Endodermal cell (in vitro differentiated cells): ENCODE data around the gene SLX4IP. TPM values are rescaled to one million over a fixed set of nuclear protein-coding genes. Genes with fewer than 3 reads are reported as not detected.
A peak's percentile ranks its signal among the peaks of the same experiment; 100 is the strongest.

ENCODE experiments used
- DNase-seq: peaks from one replicate; pipeline ENCODE4 v3.0.0-alpha.2; 2017
- H3K27ac ChIP-seq: 2 replicates; pipeline ENCODE4 v1.5.1; 2013; ENCODE audit warnings: mild to moderate bottlenecking, low read depth, low read length, moderate library complexity
- H3K27me3 ChIP-seq: 2 replicates; pipeline ENCODE4 v1.6.1; 2013; ENCODE audit warnings: mild to moderate bottlenecking, low read length, moderate library complexity; ENCODE audit not compliant: insufficient read depth, control insufficient read depth, poor library complexity, severe bottlenecking
- H3K36me3 ChIP-seq: 2 replicates; pipeline ENCODE4 v1.7.0; 2013; ENCODE audit warnings: mild to moderate bottlenecking, low read length, moderate library complexity; ENCODE audit not compliant: control insufficient read depth, insufficient read depth
- H3K4me1 ChIP-seq: one replicate; pipeline ENCODE4 v1.7.0; 2013; ENCODE audit warnings: low read length; ENCODE audit not compliant: control insufficient read depth, insufficient read depth
- H3K4me3 ChIP-seq: 2 replicates; pipeline ENCODE4 v1.5.1; 2013; ENCODE audit warnings: mild to moderate bottlenecking, low read length, moderate library complexity
- H3K9ac ChIP-seq: 2 replicates; pipeline ENCODE4 v1.6.1; 2013; ENCODE audit warnings: mild to moderate bottlenecking, low read length, moderate library complexity; ENCODE audit not compliant: poor library complexity, severe bottlenecking; ENCODE audit errors: extremely low read depth
- H3K9me3 ChIP-seq: 2 replicates; pipeline ENCODE4 v1.6.1; 2013; ENCODE audit warnings: mild to moderate bottlenecking, low read length, moderate library complexity; ENCODE audit not compliant: control insufficient read depth
- H3K27ac Mint-ChIP-seq: 2 replicates; pipeline ENCODE4 v1.8.0; 2020; ENCODE audit warnings: mixed read lengths
- H3K27me3 Mint-ChIP-seq: 2 replicates; pipeline ENCODE4 v1.8.0; 2021; ENCODE audit warnings: mild to moderate bottlenecking, mixed read lengths; ENCODE audit not compliant: insufficient read depth
- H3K36me3 Mint-ChIP-seq: 2 replicates; pipeline ENCODE4 v1.8.0; 2020; ENCODE audit warnings: low read depth, mixed read lengths
- H3K4me1 Mint-ChIP-seq: 2 replicates; pipeline ENCODE4 v1.8.0; 2020; ENCODE audit warnings: mixed read lengths
- H3K4me3 Mint-ChIP-seq: 2 replicates; pipeline ENCODE4 v1.8.0; 2020; ENCODE audit warnings: mild to moderate bottlenecking, moderate library complexity, mixed read lengths
- H3K9me3 Mint-ChIP-seq: 2 replicates; pipeline ENCODE4 v1.8.0; 2020; ENCODE audit warnings: mild to moderate bottlenecking, mixed read lengths
- CTCF ChIP-seq: fragments of 200-600 bp; sonication (generic); conservative IDR thresholded peaks from 2 replicates; pipeline ENCODE4 v1.5.0; 2021; ENCODE audit warnings: antibody characterized with exemption, mild to moderate bottlenecking
- WGBS, 2 experiments: methylation state at CpG; one replicate each; pipeline versions ENCODE4 v1.1.5 to v1.1.7; 2013; ENCODE audit warnings: missing lambda C conversion rate in 2 of 2, mixed read lengths in 1 of 2; ENCODE audit not compliant: insufficient coverage in 1 of 2, insufficient read length in 1 of 2; 5-methylcytosine and 5-hydroxymethylcytosine counted together
- total RNA-seq, 2 donors: library from RNA; stranded (reverse); fragmentation: NEBNext Ultra II Directional in 1 of 2; extraction: Animal tissue kit (Norgen Biotek cat#: 25700) in 1 of 2; gene quantifications; 2 replicates in 1 of 2; 3 replicates in 1 of 2; pipeline ENCODE4 v1.2.1, GENCODE V29; 2021

SLX4IP gene
- total RNA-seq, 2 donors from 2014 or later = 9.2 to 9.5 TPM

GRCh38 chr20:10497791-10498190 is 62.7 kb downstream of the SLX4IP start:
- Mint-ChIP-seq H3K4me3 (no peak overlapping the region), H3K36me3 (no peaks in the 10 kb centered on the region), H3K27me3 (no peaks in the 10 kb centered on the region), H3K9me3 (no peaks in the 10 kb centered on the region), H3K4me1 (peaks cover 25% of the 10 kb centered on the region), H3K27ac (peak overlapping the region; percentile 26)
- no peaks in the 10 kb centered on the region for H3K36me3 ChIP-seq
- H3K27me3 ChIP-seq = no peaks in the 10 kb centered on the region
- H3K4me3 ChIP-seq = no peak overlapping the region
- DNase-seq = no peak
- H3K9ac ChIP-seq = no peak overlapping the region
- no peaks in the 10 kb centered on the region for H3K9me3 ChIP-seq
- H3K4me1 ChIP-seq = no peaks in the 10 kb centered on the region
- TF ChIP-seq CTCF = no peak
- H3K27ac ChIP-seq = no peak overlapping the region

GRCh38 chr20:10498200-10498599 is 63.1 kb downstream of the SLX4IP start:
- H3K4me1 ChIP-seq = no peaks in the 10 kb centered on the region
- no peaks in the 10 kb centered on the region for H3K9me3 Mint-ChIP-seq
- no peak overlapping the region for H3K4me3 ChIP-seq
- H3K36me3 ChIP-seq = no peaks in the 10 kb centered on the region
- DNase-seq = no peak
- H3K4me1 Mint-ChIP-seq = peaks cover 25% of the 10 kb centered on the region
- no peaks in the 10 kb centered on the region for H3K9me3 ChIP-seq
- WGBS, 2 experiments = 82 to 83% methylated on average over 1 of the region's 1 CpG
- no peaks in the 10 kb centered on the region for H3K27me3 ChIP-seq
- H3K36me3 Mint-ChIP-seq = no peaks in the 10 kb centered on the region
- no peak overlapping the region for H3K27ac ChIP-seq
- H3K27me3 Mint-ChIP-seq = no peaks in the 10 kb centered on the region
- H3K9ac ChIP-seq = no peak overlapping the region
- TF ChIP-seq CTCF = no peak
- no peak overlapping the region for H3K4me3 Mint-ChIP-seq
- no peak overlapping the region for H3K27ac Mint-ChIP-seq

- Mint-ChIP-seq H3K27ac (no peak overlapping the region), H3K4me3 (no peak overlapping the region), H3K36me3 (no peaks in the 10 kb centered on the region), H3K9me3 (no peaks in the 10 kb centered on the region), H3K27me3 (no peaks in the 10 kb centered on the region), H3K4me1 (peaks cover 43% of the 10 kb centered on the region)
- no peaks in the 10 kb centered on the region for H3K36me3 ChIP-seq
- no peaks in the 10 kb centered on the region for H3K4me1 ChIP-seq
- WGBS, 2 experiments = 88 to 100% methylated on average over 1 to 4 of the region's 4 CpGs
- DNase-seq = no peak
- no peak overlapping the region for H3K9ac ChIP-seq
- no peak overlapping the region for H3K4me3 ChIP-seq
- no peaks in the 10 kb centered on the region for H3K27me3 ChIP-seq
- TF ChIP-seq CTCF = no peak
- no peaks in the 10 kb centered on the region for H3K9me3 ChIP-seq
- H3K27ac ChIP-seq = no peak overlapping the region
Observed at GRCh38 chr20:10501402-10501801, 66.3 kb downstream of the SLX4IP start.
